Measurements from ENCODE around the gene RGL4. TPM values are rescaled to one million over a fixed set of nuclear protein-coding genes. Genes with fewer than 3 reads are reported as not detected.

RGL4 gene
- total and polyA plus RNA-seq, 2 of the 13 experiments (the other 11 are each of a cell fraction or from before 2014, with no cell fraction given), result not detected

GRCh38 chr22:23709107-23709506 is 18.3 kb downstream of the RGL4 start:
- FAIRE-seq (no peak), DNase-seq (ENCODE audit: low spot score) (no peak), ATAC-seq (no peak)
- Histone ChIP-seq H3K27ac (ENCODE audit: extremely low read length, insufficient read depth, low read length) (no peak overlapping the region), H3K79me2 (ENCODE audit: insufficient read depth, low read length) (no peaks in the 10 kb centered on the region), H3K27me3 (ENCODE audit: control insufficient read depth in 1 of 2, insufficient read depth in 2 of 2, low read length in 2 of 2) (no peaks in the 10 kb centered on the region), H3K9ac (ENCODE audit: insufficient read depth, low read depth, low read length) (no peak overlapping the region), H3K4me2 (ENCODE audit: low read depth, low read length) (no peak overlapping the region), H2AFZ (ENCODE audit: low read length) (no peak overlapping the region), H4K20me1 (ENCODE audit: insufficient read depth, low read length) (no peaks in the 10 kb centered on the region), H3K9me3 (ENCODE audit: low read length) (no peaks in the 10 kb centered on the region), H3K4me1 (ENCODE audit: insufficient read depth, low read length) (no peaks in the 10 kb centered on the region), H3K36me3 (replicated peaks in 1 of 2; ENCODE audit: control insufficient read depth in 1 of 2, insufficient read depth in 2 of 2, low read length in 2 of 2) (peaks cover 21 to 80% of the 10 kb centered on the region in 2 experiments), H3K4me3 (replicated peaks in 1 of 3; ENCODE audit: insufficient read depth in 1 of 3, low read depth in 2 of 3, low read length in 3 of 3) (no peak overlapping the region)
- in situ Hi-C loops (cut with HindIII; ENCODE audit: extremely low pct_ligation_motif_present, low pct_unique_long_range_greater_than_20kb), result no loop called here
- no TSS peak for BruUV-seq (replicated peaks)
- 100% methylated on average over 2 of the region's 2 CpGs for WGBS (ENCODE audit: low lambda C conversion rate)
- intact Hi-C loops (cut with micrococcal nuclease; ENCODE audit: unreplicated experiment), result no loop called here
- ChIA-PET POLR2A (no interaction called here), CTCF (ENCODE audit: low intra/inter-chr PET ratio, low total read pairs) (no interaction called here)
- TF ChIP-seq ZBTB21 (CRISPR knock-in tag; IDR thresholded peaks at IDR 0.05) (no peak), ATM (IDR thresholded peaks at IDR 0.05; ENCODE audit: borderline replicate concordance) (no peak), NKX3-1 (CRISPR knock-in tag; IDR thresholded peaks at IDR 0.05) (no peak), ZSCAN22 (CRISPR knock-in tag; IDR thresholded peaks at IDR 0.05) (no peak), THAP7 (CRISPR knock-in tag; IDR thresholded peaks at IDR 0.05) (no peak), MED1 (CRISPR knock-in tag; IDR thresholded peaks at IDR 0.05) (no peak), ZFP36 (IDR thresholded peaks at IDR 0.05; ENCODE audit: borderline replicate concordance, low read depth, low read length, partially characterized antibody) (no peak), EED (CRISPR knock-in tag; IDR thresholded peaks at IDR 0.05) (no peak), ZNF232 (CRISPR knock-in tag; IDR thresholded peaks at IDR 0.05; ENCODE audit: borderline replicate concordance) (no peak), BCLAF1 (IDR thresholded peaks at IDR 0.05) (no peak), PHF8 (CRISPR knock-in tag; IDR thresholded peaks at IDR 0.05) (no peak), ZNF580 (CRISPR knock-in tag; IDR thresholded peaks at IDR 0.05; ENCODE audit: borderline replicate concordance, low read depth) (no peak), BORCS8-MEF2B (CRISPR knock-in tag; IDR thresholded peaks at IDR 0.05) (no peak), ZNF280D (CRISPR knock-in tag; IDR thresholded peaks at IDR 0.05) (no peak), ZNF576 (CRISPR knock-in tag; IDR thresholded peaks at IDR 0.05) (no peak), ZHX1 (CRISPR knock-in tag; IDR thresholded peaks at IDR 0.05; ENCODE audit: low read depth) (no peak)
